ENCODE data around the gene SH2B3. TPM values are rescaled to one million over a fixed set of nuclear protein-coding genes. Genes with fewer than 3 reads are reported as not detected.

SH2B3 gene
- total and polyA plus RNA-seq, 2 donors (not counting 3 experiments of a cell fraction or from before 2014, with no cell fraction given), result 63.1 to 97.9 TPM

DNA sequence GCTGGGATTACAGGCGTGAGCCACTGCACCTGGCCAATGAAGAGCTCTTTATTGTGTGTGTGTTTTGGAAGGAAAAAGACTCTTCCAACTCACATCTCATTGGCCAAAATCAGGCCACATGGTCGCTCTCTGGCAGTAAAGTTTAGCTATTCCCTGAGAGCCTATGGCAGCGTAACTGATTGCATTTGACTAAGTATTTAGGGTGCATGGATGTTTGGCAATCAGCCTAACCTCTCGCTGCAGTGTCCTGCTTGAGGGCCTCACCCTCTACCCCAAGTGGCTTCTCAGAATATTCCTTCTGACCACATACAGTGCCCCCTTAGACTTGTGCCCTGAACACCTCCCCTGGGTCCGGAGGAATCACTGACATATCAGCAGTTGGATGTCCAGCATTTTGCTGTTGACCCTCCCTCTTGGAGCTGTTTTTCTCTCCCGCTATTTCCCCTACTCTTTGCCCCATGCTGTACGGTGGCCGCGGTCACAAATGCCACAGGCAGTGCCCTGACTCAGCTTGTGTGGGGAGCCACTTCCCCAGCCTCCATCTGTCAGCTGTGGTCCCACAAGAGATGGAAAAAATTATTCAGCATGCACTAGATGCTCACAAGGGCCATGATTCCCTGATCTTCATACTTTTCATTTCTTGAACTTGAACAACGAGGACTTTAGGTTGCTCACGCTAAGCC lies 46.4 kb upstream of the SH2B3 start:
- Histone ChIP-seq H3K9me3 (replicated peaks; ENCODE audit: control insufficient read depth, insufficient read depth, low read length) (no peaks in the 10 kb centered on the region), H4K20me1 (replicated peaks; ENCODE audit: control insufficient read depth, extremely low read depth, insufficient read depth, low read length) (no peaks in the 10 kb centered on the region), H3K36me3 (ENCODE audit: control insufficient read depth in 2 of 2, extremely low read depth in 1 of 2, insufficient read depth in 2 of 2, low read length in 2 of 2) (peaks cover 2 to 9% of the 10 kb centered on the region in 2 experiments), H3K79me2 (ENCODE audit: control insufficient read depth, insufficient read depth, low read length) (no peaks in the 10 kb centered on the region), H3K9ac (replicated peaks; ENCODE audit: extremely low read depth, insufficient read depth, low read length) (no peak overlapping the region), H3K27ac (ENCODE audit: insufficient read depth, low read depth, low read length) (no peak overlapping the region), H3K4me1 (ENCODE audit: control insufficient read depth, extremely low read depth, insufficient read depth, low read length) (peaks cover 7% of the 10 kb centered on the region), H3K4me2 (ENCODE audit: insufficient read depth, low read length) (no peak overlapping the region), H3K4me3 (replicated peaks in 1 of 3; ENCODE audit: insufficient read depth in 1 of 3, low read depth in 1 of 3, low read length in 3 of 3) (no peak overlapping the region), H3K27me3 (ENCODE audit: control insufficient read depth in 2 of 2, insufficient read depth in 2 of 2, low read length in 2 of 2) (no peaks in the 10 kb centered on the region), H3K9me1 (replicated peaks; ENCODE audit: control insufficient read depth, extremely low read depth, insufficient read depth, low read length) (no peaks in the 10 kb centered on the region), H2AFZ (ENCODE audit: low read depth, low read length) (no peak overlapping the region)
- DNase-seq (ENCODE audit: low read depth, low spot score) (no peak), FAIRE-seq (no peak)
- intact Hi-C loops (cut with micrococcal nuclease), result no loop called here
- CTCF ChIA-PET, result interaction anchor here (0.9 to 1.4 kb wide), 3 partner anchors 23 to 37 kb away, joined by 3 to 4 read pairs (median 3); no protein-coding TSS in a partner anchor
- TF ChIP-seq MAX (IDR thresholded peaks at IDR 0.05; ENCODE audit: insufficient read depth, insufficient read length) (no peak), POLR2AphosphoS5 (IDR thresholded peaks at IDR 0.05; ENCODE audit: insufficient read depth, low read depth, low read length) (no peak), POLR2A (IDR thresholded peaks at IDR 0.05; ENCODE audit: low read depth, low read length) (no peak), JUN (IDR thresholded peaks at IDR 0.05; ENCODE audit: borderline replicate concordance, insufficient read depth, insufficient read length, low read depth) (no peak), FOS (IDR thresholded peaks at IDR 0.05; ENCODE audit: borderline replicate concordance, insufficient read depth, low read length) (no peak), GATA2 (IDR thresholded peaks at IDR 0.05; ENCODE audit: insufficient read depth, insufficient read length, low read depth, low read length) (no peak), EZH2 (IDR thresholded peaks at IDR 0.05; ENCODE audit: borderline replicate concordance, low read depth, low read length, severe bottlenecking) (no peak), CTCF (IDR thresholded peaks at IDR 0.05; ENCODE audit: extremely low read depth in 1 of 2, insufficient read depth in 1 of 2, low read depth in 1 of 2, low read length in 2 of 2) (no peak), MYC (IDR thresholded peaks at IDR 0.05; ENCODE audit: low read depth, low read length) (no peak)
- dilution Hi-C loops (cut with MboI; ENCODE audit: extremely low pct_ligation_motif_present, low sequenced_read_pairs), result no loop called here
- POLR2A ChIA-PET, result no interaction called here
- BruUV-seq (replicated peaks), result no TSS peak

All from endothelial cell of umbilical vein (primary cell).